HepG2 (cell line): Measurements from ENCODE around the gene ABCG4. TPM values are rescaled to one million over a fixed set of nuclear protein-coding genes. Genes with fewer than 3 reads are reported as not detected.

Experiments used
- CBX1 ChIP-seq: IDR thresholded peaks from one replicate; pipeline ENCODE4 v1.6.1; 2016; ENCODE audit warnings: antibody characterized with exemption, low read depth
- HIVEP1 ChIP-seq: sonication (generic); formaldehyde crosslinking; IDR thresholded peaks from 2 replicates; pipeline ENCODE4 v1.4.0; 2020; ENCODE audit warnings: mild to moderate bottlenecking, missing genetic modification reagents
- HMG20B ChIP-seq: conservative IDR thresholded peaks from 2 replicates; pipeline ENCODE4 v1.6.1; 2016; ENCODE audit warnings: missing genetic modification reagents, missing compliant biosample characterization
- NAIF1 ChIP-seq: sonication (generic); formaldehyde crosslinking; IDR thresholded peaks from 2 replicates; pipeline ENCODE4 v1.5.0; 2020; ENCODE audit warnings: mild to moderate bottlenecking, missing genetic modification reagents, borderline replicate concordance
- PCBP1 ChIP-seq: fragments of 200-400 bp; formaldehyde crosslinking; IDR thresholded peaks from 2 replicates; pipeline ENCODE4 v1.6.1; 2017; ENCODE audit warnings: mild to moderate bottlenecking, low read depth, low read length, borderline replicate concordance
- XRCC5 ChIP-seq: fragments of 200-400 bp; formaldehyde crosslinking; optimal IDR thresholded peaks from 2 replicates; pipeline ENCODE3; 2017; ENCODE audit warnings: mild to moderate bottlenecking, low read length
- ZBED4 ChIP-seq: sonication (generic); formaldehyde crosslinking; IDR thresholded peaks from 2 replicates; pipeline ENCODE4 v1.4.0; 2020; ENCODE audit warnings: missing genetic modification reagents, borderline replicate concordance
- ZNF160 ChIP-seq: sonication (generic); formaldehyde crosslinking; IDR thresholded peaks from 2 replicates; pipeline ENCODE4 v1.8.0; 2022; ENCODE audit warnings: mild to moderate bottlenecking, inconsistent platforms, missing genetic modification reagents
- ZNF614 ChIP-seq: IDR thresholded peaks from 2 replicates; pipeline ENCODE4 v1.6.1; 2018; ENCODE audit warnings: missing biosample characterization, missing genetic modification reagents, inconsistent platforms, borderline replicate concordance
- ZNF740 ChIP-seq: sonication (generic); formaldehyde crosslinking; IDR thresholded peaks from 2 replicates; pipeline ENCODE4 v1.4.0; 2020; ENCODE audit warnings: missing genetic modification reagents
- ZNF777 ChIP-seq: sonication (generic); formaldehyde crosslinking; IDR thresholded peaks from 2 replicates; pipeline ENCODE4 v1.4.0; 2020; ENCODE audit warnings: missing genetic modification reagents
- ZSCAN30 ChIP-seq: sonication (generic); formaldehyde crosslinking; IDR thresholded peaks from 2 replicates; pipeline ENCODE4 v1.5.0; 2020; ENCODE audit warnings: mild to moderate bottlenecking, missing genetic modification reagents
- polyA plus RNA-seq, 8 experiments: library from polyadenylated mRNA; depleted of rRNA in 3 of 8; stranded (reverse) in 7 of 8; unstranded in 1 of 8; fragments of >200 nt; fragmentation: Illumina TruSeq in 4 of 8; extraction: Trizol in 4 of 8; gene quantifications; 2 replicates each; pipeline versions ENCODE4 v1.2.1 to v1.2.3, GENCODE V29; 2011 to 2016; ENCODE audit warnings: low read depth in 4 of 8, missing spikeins in 1 of 8, mixed read lengths in 1 of 8; ENCODE audit not compliant: insufficient read depth in 1 of 8
- total RNA-seq, 5 experiments: library from RNA; depleted of rRNA; stranded (reverse); fragments of >200 nt; fragmentation: Illumina TruSeq; extraction: Trizol; gene quantifications; 2 replicates each; pipeline ENCODE4 v1.2.3, GENCODE V29; 2016; ENCODE audit warnings: low read depth in 1 of 5
- TF ChIP-seq, protein P1 (sequence below): IDR thresholded peaks from 2 replicates; pipeline ENCODE4 v1.6.1; 2016; ENCODE audit warnings: mild to moderate bottlenecking
- TF ChIP-seq, protein P2 (sequence below): sonication (generic); formaldehyde crosslinking; IDR thresholded peaks from 2 replicates; pipeline ENCODE4 v1.5.1; 2020; ENCODE audit warnings: mild to moderate bottlenecking, missing genetic modification reagents, moderate library complexity
- TF ChIP-seq, protein P3 (sequence below): sonication (generic); formaldehyde crosslinking; IDR thresholded peaks from 2 replicates; pipeline ENCODE4; 2020; ENCODE audit warnings: missing genetic modification reagents, mild to moderate bottlenecking, borderline replicate concordance

Gene ABCG4
- total and polyA plus RNA-seq, 2 of the 13 experiments (the other 11 are each of a cell fraction or from before 2014, with no cell fraction given): not detected

DNA sequence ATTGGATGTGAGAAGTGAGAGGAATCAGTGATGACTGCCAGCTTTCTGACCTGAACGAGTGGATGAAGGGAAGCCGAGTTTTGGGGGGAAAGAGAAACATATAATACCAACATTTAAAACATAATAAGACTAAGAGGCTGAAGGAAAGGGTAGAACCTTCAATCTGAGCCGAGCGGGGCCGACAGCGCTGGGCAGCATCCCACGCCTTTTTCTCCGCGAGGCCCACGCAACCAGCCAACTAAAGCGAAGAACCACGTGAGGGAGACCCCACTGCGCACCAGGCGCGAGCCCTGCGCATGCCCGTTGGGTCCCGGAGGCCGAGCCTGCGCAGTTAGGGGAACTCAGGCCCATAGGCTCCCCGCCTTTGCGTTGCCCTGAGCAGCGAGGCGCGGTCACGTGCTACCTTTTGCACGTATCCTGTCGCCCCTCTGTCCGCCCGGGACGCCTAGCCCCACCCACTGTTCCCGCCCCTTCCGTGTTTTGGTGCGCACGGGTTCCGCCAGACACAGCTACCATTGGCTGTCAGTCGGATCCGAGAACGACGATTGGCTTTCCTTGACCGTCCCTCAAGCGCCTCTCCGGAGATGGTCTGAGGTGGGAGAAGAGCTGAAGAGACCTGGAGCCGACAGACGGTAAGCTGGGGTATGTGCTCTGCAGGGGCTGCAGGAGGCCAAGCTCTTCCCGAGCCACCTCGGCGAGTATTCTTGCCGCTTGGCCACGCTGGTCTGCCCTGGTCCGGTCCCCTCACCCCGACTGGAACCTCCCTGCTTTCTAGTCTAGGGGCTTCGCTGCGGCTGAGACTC is 27.6 kb upstream of the ABCG4 start, which contains the start of gene HINFP (continued):
- TF ChIP-seq ZNF740 (CRISPR knock-in tag): 0 out of 2 replicates have a peak, but pooled peaks have one; percentile 59
- TF ChIP-seq ZSCAN30 (CRISPR knock-in tag): no peak
- TF ChIP-seq NAIF1 (CRISPR knock-in tag): peak; percentile 65; the same call in 1 of the 2 replicates
- TF ChIP-seq ZNF614 (CRISPR knock-in tag): peak; percentile 48; the same call in 1 of the 2 replicates
- peak; percentile 51 for TF ChIP-seq CBX1
- TF ChIP-seq HMG20B: no peak
- 0 out of 2 replicates have a peak, but pooled peaks have one; percentile 11 for TF ChIP-seq ZBED4
- TF ChIP-seq, protein P1, sequence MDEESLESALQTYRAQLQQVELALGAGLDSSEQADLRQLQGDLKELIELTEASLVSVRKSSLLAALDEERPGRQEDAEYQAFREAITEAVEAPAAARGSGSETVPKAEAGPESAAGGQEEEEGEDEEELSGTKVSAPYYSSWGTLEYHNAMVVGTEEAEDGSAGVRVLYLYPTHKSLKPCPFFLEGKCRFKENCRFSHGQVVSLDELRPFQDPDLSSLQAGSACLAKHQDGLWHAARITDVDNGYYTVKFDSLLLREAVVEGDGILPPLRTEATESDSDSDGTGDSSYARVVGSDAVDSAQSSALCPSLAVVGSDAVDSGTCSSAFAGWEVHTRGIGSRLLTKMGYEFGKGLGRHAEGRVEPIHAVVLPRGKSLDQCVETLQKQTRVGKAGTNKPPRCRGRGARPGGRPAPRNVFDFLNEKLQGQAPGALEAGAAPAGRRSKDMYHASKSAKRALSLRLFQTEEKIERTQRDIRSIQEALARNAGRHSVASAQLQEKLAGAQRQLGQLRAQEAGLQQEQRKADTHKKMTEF: peak; percentile 86
- TF ChIP-seq, protein P2, sequence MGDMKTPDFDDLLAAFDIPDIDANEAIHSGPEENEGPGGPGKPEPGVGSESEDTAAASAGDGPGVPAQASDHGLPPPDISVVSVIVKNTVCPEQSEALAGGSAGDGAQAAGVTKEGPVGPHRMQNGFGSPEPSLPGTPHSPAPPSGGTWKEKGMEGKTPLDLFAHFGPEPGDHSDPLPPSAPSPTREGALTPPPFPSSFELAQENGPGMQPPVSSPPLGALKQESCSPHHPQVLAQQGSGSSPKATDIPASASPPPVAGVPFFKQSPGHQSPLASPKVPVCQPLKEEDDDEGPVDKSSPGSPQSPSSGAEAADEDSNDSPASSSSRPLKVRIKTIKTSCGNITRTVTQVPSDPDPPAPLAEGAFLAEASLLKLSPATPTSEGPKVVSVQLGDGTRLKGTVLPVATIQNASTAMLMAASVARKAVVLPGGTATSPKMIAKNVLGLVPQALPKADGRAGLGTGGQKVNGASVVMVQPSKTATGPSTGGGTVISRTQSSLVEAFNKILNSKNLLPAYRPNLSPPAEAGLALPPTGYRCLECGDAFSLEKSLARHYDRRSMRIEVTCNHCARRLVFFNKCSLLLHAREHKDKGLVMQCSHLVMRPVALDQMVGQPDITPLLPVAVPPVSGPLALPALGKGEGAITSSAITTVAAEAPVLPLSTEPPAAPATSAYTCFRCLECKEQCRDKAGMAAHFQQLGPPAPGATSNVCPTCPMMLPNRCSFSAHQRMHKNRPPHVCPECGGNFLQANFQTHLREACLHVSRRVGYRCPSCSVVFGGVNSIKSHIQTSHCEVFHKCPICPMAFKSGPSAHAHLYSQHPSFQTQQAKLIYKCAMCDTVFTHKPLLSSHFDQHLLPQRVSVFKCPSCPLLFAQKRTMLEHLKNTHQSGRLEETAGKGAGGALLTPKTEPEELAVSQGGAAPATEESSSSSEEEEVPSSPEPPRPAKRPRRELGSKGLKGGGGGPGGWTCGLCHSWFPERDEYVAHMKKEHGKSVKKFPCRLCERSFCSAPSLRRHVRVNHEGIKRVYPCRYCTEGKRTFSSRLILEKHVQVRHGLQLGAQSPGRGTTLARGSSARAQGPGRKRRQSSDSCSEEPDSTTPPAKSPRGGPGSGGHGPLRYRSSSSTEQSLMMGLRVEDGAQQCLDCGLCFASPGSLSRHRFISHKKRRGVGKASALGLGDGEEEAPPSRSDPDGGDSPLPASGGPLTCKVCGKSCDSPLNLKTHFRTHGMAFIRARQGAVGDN (CRISPR knock-in tag): peak; percentile 99
- TF ChIP-seq ZNF160 (CRISPR knock-in tag): 0 out of 2 replicates have a peak, but pooled peaks have one; percentile 8
- peak; percentile 14 for TF ChIP-seq XRCC5
- peak; percentile 20; the same call in 1 of the 2 replicates for TF ChIP-seq HIVEP1
- TF ChIP-seq, protein P3, sequence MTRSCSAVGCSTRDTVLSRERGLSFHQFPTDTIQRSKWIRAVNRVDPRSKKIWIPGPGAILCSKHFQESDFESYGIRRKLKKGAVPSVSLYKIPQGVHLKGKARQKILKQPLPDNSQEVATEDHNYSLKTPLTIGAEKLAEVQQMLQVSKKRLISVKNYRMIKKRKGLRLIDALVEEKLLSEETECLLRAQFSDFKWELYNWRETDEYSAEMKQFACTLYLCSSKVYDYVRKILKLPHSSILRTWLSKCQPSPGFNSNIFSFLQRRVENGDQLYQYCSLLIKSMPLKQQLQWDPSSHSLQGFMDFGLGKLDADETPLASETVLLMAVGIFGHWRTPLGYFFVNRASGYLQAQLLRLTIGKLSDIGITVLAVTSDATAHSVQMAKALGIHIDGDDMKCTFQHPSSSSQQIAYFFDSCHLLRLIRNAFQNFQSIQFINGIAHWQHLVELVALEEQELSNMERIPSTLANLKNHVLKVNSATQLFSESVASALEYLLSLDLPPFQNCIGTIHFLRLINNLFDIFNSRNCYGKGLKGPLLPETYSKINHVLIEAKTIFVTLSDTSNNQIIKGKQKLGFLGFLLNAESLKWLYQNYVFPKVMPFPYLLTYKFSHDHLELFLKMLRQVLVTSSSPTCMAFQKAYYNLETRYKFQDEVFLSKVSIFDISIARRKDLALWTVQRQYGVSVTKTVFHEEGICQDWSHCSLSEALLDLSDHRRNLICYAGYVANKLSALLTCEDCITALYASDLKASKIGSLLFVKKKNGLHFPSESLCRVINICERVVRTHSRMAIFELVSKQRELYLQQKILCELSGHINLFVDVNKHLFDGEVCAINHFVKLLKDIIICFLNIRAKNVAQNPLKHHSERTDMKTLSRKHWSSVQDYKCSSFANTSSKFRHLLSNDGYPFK (CRISPR knock-in tag): peak; percentile 59; the same call in 1 of the 2 replicates
- TF ChIP-seq ZNF777 (CRISPR knock-in tag): peak; percentile 73; the same call in 1 of the 2 replicates
- TF ChIP-seq PCBP1: 0 out of 2 replicates have a peak, but pooled peaks have one; percentile 34
